Measurements from ENCODE around the gene ABHD12B.
A peak's percentile ranks its signal among the peaks of the same experiment; 100 is the strongest.
"Not testable (repeated sequence)": the region's sequence is repeated elsewhere in the genome, so short reads cannot be mapped to it uniquely, and the experiment has no call there.

The ABHD12B gene

GRCh38 chr14:50897005-50897404, 25.2 kb downstream of the ABHD12B start:
- DNase-seq (ENCODE audit: low read depth): not testable (repeated sequence)

GRCh38 chr14:50897658-50898175, 25.9 kb downstream of the ABHD12B start:
- no peak for DNase-seq (ENCODE audit: low read depth)

DNA sequence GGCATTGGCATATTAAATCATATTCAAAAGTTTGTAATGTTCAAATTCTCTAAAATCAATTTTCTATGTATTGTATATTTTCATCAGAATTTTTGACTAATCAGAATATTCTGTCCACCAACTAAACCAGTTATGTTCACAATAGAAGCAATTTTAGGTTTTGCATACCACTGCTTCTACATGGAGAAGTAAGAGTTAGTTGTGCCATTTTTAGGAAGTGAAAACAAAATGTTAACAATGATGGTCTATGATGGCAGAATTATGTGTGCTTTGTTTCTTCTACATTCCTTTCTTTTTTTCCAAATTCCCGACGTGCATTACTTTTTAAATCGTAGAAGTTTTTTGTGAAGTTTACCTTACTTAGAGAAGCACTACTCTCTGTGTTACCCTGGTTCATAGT, 29.5 kb downstream of the ABHD12B start:
- no peak for DNase-seq (ENCODE audit: low read depth)

DNA sequence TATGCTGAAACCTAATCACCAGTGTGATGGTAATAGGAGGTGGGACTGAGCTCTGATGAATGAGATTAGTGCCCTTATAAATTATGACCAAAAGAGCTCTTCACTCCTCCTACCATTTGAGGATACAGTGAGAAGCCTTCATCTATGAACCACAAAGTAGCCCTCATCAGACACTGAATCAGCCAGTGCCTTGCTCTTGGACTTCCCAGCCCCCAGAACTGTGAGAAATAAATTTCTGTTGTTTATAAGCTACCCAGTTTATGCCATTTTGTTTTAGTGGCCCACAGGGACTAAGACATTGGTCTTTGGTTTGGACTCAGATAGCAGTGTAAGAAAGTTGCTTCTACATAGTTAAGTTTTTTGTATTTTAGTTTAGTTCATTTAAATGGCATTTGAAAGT, 32.9 kb downstream of the ABHD12B start:
- DNase-seq (ENCODE audit: low read depth): no peak

GRCh38 chr14:50906326-50907065, 34.6 kb downstream of the ABHD12B start:
- no peak for DNase-seq (ENCODE audit: low read depth)

GRCh38 chr14:50910495-50911420, 38.9 kb downstream of the ABHD12B start:
- no peak for DNase-seq (ENCODE audit: low read depth)

- DNase-seq (ENCODE audit: low read depth): no peak
These were observed 45.6 kb downstream of the ABHD12B start for GRCh38 chr14:50917449-50917848.

- DNase-seq (ENCODE audit: low read depth): not testable (repeated sequence)
These were observed 47.7 kb downstream of the ABHD12B start for GRCh38 chr14:50919524-50919923.

DNA sequence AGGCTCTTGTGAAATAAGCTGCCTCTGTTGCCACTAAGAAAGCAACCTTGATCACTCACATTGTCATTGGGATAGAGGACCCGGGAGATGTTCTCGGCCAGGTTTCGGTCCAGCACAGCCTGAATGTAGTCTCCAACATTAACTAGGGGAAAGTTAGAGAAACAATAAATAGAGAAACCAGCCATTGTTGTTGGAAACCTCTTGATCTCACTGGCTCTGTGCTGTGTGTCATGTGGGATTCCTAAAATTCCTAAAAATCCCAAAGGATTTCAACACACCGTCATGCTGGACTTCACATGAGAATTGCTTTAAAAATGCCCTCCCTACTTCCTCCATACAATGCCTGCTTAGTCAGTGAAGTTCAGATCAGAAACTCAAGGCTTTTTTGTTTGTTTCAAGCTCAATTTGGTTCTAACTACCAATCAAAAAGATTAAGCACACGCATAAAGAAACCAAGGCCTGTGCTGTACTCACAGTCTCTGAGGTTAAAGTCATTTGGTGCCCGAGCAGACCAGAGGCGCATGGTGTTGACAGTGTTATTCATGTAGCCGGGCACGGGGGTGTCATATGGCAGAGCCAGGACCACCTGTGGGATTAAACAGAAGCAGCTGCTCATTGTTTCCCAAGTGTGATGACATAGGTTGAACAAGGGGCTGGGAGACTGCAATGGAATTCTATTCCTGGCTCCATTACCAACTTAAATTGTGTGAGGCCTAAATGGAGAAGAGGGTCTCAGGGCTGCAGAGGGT, 48.8 kb downstream of the ABHD12B start:
- peak; percentile 69 for DNase-seq (ENCODE audit: low read depth)

- DNase-seq (ENCODE audit: low read depth): no peak
These were observed 51.0 kb downstream of the ABHD12B start for GRCh38 chr14:50922803-50923202.

- no peak for DNase-seq (ENCODE audit: low read depth)
These were observed 52.4 kb downstream of the ABHD12B start for GRCh38 chr14:50924236-50924635.

GRCh38 chr14:50924843-50925242, 53.0 kb downstream of the ABHD12B start:
- no peak for DNase-seq (ENCODE audit: low read depth)

DNA sequence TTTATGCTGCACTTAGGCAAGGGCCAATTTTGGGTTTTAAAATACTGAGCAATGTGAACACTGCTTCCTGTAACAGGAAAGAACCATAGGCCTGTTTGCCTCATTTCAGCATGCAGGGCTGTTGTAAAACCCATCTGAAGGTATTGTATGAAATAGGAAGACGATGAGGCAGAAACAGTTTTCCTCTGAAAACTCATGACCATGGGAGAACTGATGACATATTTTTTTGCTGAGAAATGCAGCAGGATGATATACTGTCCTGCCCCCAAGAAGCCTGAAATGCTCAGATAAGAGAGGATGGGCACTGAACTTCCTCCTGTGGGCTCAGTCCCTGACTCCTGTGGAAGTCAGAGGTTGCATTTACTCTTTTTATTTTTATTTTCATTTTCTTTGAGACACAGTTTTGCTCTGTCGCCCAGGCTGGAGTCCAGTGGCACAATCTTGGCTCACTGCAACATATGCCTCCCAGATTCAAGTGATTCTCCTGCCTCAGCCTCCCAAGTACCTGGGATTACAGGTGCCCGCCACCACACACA, 55.1 kb downstream of the ABHD12B start:
- DNase-seq (ENCODE audit: low read depth): no peak

DNA sequence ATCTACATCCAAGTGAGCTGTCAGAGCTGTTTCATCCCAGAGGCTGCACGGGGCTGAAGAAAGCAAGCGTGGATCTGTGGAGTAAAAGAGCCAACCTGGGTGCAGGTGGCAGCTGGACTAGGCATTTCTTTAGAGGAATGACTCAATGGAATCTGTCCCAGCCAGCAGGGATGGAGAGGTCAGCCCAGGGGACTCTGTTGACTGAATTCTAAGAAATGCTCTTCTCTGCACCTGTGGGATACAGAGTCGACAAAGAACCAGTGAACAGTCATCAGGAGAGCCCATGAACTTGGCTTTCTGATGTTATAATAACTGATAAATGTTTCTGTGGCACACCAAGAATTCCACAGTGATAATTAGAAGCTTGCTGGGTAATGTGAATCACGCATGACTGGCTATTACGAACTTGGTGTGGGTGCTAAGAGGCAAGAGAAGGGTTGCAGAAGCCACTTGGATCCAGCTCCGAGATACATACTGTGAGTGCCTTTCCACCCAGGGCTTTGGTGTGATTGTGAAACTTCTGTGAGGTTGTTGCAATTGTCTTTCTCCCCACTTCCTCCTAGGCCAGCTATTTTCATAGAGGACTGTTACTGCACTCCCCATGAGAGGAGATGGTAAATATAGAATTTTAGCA, 56.3 kb downstream of the ABHD12B start:
- peak; percentile 60 for DNase-seq (ENCODE audit: low read depth)

DNA sequence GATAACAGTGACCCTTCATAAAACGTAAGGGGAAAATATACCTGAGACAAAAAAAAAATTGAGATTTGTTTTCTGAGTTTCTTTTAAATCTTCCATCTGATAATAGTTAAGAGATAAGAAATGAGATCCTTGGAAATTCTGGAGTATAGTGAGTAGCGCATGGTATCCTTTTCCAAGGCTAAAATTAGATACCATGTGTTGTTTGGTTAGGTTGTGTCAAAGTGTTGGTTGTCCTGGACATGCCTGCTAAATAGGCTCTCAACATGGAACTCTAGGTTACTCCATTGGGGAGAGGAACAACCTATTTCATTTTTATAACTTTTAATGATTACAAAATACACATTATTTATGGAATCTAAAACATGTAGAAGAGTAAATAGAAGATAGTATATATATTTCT, 57.7 kb downstream of the ABHD12B start:
- DNase-seq (ENCODE audit: low read depth): no peak

DNA sequence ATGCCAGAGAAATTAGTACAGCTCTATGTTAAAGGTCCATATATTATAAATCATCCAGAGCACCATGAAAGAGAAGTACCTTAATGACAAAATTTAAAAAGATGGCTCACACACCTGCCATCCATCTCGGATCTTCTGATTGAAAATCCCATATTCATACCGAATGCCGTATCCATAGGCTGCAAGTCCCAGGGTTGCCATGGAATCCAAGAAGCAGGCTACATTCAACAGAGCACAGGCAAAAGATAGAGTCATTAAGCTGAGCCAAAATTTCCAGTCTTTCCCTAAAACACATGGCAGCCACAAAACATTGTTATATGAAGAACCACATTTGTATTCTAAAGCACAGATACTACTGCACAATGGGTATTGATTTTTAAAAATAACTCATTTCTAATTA, 59.7 kb downstream of the ABHD12B start:
- no peak for DNase-seq (ENCODE audit: low read depth)

GRCh38 chr14:50932156-50932555, 60.3 kb downstream of the ABHD12B start:
- DNase-seq (ENCODE audit: low read depth): no peak

GRCh38 chr14:50932592-50933495, 61.0 kb downstream of the ABHD12B start:
- no peak for DNase-seq (ENCODE audit: low read depth)

DNA sequence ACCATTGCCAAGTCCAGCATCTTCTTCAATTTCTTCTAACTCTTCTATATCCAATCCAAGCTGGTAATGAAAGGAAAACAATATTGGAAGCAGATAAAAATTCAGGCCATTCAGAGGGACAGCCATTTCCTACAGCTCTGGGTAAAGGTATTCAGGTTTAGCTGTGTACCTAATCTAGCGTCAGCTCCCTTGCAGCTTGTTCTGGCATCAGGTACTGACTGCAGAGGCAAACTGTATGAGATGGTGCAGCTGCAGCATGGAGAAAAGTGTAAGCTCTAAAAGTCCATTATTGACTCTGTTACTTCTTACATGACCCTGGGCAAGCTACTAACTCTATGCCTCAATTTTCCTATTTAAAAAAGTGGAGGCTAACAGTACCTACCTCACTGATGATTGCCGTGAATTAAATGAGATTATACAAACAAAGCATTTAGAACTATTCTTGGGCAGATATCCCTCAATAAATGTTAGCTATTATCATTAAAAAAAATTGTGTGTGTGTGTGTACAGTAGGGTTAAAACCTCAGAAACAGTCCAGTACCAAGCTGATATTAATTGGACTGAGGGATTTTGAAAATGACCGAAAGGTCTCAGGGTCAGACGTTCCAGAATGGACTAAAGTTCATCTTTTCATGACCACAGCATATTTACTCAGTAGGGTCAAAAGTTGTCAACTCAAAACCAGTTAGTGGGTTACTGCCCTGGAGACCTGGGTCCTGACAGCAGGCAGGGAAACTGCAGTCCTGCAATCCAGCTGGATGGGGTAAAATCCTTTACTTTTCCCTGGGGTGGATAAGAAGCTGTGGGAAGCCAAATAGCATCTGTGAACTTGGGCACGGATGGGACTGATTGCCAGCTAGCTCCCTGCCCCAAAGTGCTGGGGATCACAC, 63.5 kb downstream of the ABHD12B start:
- DNase-seq (ENCODE audit: low read depth): no peak

- no peak for DNase-seq (ENCODE audit: low read depth)
These were observed 64.1 kb downstream of the ABHD12B start for GRCh38 chr14:50936016-50936340.

Data from ELR (cell line).